ENCODE data around the gene DCBLD1.

DNA sequence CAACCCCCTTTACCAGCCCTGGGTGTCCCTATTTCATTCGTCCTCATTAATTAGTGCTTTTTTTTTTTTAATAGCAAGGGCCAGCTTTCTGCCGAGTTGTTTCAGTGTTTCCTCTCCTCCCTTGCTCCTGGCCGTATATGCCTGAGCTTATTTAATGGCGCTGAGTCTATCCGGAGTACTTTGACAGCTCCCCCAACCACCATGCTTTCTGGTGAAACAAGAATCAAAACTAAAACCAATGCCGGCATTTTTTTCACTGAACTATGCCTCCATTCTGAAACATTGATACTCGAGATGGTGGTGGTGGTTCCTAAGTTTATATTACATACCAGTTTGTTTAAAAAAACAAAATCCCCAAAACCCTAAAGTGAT lies 1.2 kb downstream of the DCBLD1 start:
- TF ChIP-seq EZH2 (IDR thresholded peaks at IDR 0.05; ENCODE audit: insufficient read depth, poor library complexity, severe bottlenecking) (no peak), EZH2phosphoT487 (IDR thresholded peaks at IDR 0.05; ENCODE audit: insufficient read depth, low read depth) (no peak)

All from GM23248 (cell line).